C1 segment of cervical spinal cord (tissue), 14 donors: Measurements from ENCODE around the gene CACNA1H.

ENCODE experiments used
- DNase-seq, 14 donors: peaks; one replicate each; lab custom pipeline; 2025; lab: John Stamatoyannopoulos, UW

The CACNA1H gene

DNA sequence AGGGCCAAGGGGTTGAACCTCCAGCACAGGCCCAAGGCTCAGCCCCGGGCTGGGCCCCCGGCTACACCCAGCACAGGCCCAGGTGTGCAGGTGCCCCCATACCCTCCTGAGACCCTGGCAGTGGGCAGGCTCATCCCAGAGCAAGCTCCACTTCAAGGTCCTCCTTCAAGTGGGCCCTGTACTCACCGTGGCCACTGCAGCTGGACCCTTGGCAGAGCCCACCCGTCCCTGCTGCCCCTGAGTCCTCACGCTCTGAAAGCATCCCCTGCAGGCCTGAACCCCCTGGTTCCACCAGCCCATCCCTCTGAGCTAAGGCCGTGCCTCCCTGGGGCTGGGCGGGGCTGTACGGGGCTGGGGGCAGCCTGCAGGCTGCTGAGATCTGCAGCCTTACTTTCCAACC lies 11.2 kb upstream of the CACNA1H start:
- DNase-seq = no peak

DNA sequence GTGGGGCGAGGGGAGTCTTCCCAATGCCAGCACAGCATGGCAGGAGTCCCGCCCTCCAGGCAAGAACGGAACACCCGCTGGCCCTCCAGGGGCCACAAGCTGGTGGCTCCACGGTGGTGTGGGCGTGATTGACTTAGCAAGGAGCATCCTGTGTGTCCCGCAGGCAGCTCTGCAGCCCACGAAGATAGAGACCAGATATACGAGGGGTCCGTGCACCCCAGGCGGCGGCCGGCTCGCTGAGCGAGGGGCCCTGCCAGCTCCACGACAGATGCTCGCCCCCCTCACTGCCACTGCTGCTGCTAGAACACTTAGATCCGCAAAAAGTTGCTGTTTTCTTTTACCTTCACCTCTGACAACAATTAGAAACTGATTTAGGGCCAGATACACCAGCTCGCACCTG lies 10.0 kb upstream of the CACNA1H start:
- DNase-seq = no peak

DNA sequence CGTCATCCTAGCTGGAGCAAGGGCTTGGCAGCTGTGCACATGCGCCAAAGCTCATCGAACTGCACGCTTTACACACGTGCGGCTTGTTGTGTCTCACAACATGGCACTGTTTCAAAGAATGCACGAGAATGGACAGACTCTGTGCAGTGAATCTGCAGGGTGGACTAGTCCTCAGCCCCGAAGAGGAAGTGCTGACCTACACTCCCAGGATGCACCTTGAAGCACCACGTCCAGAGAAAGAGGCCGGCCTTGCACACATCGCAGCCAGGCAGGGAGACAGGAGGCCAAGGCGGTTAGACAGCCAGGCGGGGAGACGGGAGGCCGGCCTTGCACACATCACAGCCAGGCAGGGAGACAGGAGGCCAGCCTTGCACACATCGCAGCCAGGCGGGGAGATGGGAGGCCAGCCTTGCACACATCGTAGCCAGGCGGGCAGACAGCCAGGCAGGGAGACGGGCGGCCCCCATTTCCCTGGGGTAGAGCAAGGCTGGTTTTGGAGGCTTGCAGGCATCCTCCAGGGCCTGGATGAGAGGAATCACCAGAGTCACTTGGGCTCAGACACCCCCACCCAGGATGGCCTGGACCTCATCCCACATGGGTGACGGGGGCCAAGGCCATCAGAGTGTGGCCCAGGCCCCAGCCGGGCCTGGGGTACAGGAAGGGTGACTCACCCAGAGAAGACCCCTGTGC lies 9.0 kb upstream of the CACNA1H start:
- no peak for DNase-seq

DNA sequence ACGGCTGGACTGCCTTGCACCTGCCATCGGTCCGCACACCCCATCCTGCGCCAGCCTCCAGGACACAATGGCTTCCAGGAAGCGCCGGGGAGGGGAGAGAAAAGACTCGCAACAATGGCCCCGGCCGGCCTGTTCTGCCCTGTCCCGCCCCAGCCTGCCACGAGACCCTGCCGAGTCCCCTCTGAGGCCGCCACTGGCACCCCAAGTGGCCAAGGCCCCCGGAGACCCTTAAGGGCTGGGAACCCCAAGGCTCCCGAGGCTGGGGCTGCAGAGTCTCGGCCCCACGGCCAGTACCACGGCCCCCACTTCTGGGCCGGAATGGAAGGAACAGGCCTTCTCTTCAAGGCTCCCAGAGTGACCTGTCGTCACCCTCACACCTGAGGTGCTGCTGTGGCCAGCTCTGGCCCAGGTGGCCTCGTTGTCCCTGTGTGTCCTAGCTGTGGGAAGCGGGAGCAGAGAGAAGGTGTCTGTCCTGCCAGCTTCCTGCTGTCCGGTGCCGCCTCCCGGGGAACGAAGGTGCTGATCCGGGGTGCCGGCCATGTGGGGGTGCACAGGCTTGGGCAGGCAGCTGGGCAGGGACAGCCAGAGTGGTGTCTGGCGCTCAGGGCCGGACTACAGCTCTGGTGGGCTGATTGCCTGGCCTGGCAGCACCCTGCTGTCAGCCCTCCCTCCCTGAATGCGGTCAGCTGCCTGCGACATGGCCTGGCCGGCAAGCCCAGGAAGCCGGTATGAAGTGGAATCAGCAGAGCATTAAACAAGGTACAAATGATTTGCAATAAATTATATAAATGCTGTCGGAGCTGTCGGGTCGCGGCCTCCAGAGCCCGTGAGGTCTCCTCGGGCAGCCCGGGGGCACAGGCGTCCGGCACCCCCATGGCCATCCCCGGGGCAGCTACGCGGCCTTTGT lies 8.2 kb upstream of the CACNA1H start:
- DNase-seq = peak in 2 of 14 donors; percentile 15 to 21

DNA sequence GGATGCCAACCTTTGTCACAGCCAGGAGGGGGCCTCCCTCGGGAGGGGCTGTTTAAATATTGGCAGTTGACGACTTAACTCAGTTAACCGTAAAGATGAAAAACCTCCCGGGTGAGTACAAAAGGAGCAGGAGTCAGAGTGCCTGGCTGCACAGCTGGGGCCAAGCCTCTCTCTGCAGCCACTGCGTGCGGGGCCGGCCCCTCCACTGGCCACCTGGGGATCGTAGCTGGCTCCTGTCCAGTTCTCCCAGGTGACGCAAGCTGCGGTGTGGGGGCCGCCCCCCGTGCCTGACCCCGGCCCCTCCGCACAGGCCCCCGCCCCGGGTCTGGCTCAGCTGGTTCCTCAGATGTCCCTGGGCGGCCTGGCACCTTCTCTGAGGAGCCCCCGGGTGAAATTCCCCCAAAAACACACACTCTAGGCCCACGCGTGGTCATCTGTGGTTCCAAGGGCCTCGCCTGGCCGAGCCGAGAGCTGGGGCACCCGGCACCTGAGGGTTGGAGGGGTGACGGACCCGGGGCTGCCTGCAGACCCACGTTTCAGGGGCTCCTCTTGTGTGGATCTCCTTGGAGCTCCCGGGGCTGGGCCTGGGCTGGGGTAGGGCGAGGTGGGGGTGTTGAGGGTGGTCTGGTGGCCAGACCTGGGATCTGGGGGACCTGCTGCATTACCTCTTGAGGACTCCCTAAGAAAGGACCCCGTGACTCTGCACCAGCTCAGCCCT lies 7.4 kb upstream of the CACNA1H start:
- no peak for DNase-seq

DNA sequence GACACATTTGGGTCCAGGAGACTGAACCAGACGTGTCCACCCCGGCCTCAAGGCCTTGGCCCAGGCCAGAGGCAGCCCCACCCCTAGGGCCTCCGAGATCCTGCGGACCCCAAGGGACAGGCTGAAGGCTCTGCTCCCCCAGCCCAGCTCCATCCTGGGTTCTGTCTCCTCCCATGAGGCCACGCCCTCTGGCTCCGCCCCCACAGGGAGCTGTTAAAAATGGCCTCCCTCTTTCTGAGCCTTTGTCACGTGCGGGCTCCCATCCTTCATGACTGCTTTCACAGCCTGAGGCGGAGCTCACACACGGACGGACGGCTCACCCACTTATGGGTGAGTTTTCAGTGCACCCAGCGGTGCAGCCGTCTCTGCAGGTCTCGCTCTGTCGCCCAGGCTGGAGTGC lies 6.5 kb upstream of the CACNA1H start:
- DNase-seq = no peak

DNA sequence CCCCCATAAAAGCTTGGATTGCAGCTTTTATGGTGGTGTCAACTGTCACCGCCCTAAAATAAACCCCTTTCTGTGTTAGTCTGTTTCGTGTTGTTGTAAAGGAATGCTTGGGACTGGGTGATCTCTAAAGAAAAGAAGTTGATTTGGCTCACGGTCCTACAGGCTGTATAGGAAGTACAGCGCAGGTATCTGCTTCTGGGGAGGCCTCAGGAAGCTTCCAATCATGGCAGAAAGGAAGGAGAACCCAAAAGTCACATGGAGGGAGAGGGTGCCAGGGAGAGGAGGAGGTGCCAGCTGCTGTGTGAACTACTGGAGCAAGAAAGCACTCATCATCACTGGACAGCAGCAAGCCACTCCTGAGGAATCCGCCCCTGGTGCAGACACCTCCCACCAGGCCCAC lies 5.9 kb upstream of the CACNA1H start:
- DNase-seq = no peak

DNA sequence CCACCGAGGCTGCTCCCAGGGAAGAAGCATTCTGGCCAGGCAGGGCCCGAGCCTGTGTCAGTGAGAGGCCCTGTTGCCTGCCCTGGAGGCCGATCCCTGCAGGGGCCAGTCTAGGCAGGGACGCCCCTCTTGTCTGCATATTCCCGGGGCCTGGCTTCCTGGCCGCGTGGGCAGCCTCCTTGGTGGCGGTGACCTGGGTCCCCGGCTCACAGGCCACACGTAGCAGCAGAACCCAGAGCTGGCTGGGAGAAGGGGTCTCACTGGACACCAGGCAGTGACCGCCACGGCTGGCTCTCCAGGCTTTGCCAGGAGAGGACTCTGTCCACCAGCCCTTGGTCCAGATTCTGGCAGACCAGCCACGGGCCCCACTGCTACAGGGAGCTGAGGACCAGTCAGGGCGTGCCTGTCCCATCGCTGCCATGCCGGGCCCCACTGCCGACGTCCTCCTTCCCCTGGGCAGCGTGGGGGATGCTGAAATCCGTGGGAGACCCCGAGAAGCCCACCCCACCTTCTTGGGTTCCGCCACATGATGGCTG lies 3.7 kb upstream of the CACNA1H start:
- DNase-seq = no peak

DNA sequence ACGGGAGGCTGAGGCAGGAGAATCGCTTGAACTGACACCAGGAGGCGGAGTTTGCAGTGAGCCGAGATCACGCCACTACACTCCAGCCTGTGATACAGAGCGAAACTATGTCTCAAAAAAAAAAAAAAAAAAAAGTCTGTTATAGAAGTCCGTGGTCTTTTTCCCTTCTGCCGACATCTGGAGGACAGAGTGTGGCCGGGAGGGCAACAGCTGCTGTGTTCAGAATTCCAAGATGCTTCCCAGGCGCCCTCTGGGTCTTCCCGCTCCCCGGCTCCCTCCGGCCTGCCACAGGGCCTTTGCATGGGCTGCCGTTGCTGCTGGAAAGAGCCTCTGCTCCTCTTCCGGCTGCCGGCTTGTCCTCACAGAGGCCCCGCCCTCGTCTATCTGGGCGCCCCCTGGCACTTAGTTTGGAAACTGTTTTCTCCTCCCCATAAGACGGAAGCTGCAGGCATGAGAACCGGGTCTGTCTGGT lies 2.4 kb upstream of the CACNA1H start:
- no peak for DNase-seq

DNA sequence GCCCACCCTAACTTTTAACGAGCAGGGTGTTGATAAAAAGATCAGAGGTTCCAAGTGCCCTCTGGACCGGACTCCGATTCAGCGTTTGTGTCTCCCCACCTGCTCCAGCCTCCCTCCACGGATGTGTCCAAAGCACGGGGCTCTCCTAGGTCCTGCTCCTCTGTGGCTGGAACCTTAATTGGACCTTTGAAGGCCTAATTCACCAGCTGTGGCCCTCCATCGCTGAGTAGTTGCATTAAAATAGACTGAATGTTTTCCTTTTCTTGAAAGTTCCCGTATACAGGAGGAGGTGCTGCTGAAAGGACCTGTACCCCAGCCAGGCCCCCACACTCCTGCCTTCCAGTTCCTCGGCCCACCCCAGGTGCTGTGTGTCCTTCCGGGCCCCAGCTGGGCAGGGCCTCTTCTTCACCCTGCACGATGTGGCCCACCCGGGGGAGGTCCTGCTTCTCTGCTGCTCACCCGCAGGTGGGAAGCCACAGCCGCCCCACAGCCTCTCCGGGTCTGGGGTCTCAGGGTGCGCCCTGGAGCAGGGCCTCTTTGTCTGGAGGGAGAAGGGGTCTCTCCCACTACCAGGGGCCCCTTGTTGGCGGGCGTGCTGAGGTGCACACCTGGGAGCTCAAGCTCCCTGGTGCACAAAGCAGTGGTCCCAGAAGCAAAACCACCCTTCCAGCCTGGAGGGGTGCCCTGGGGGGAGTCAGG lies 1.3 kb upstream of the CACNA1H start:
- DNase-seq = no peak

DNA sequence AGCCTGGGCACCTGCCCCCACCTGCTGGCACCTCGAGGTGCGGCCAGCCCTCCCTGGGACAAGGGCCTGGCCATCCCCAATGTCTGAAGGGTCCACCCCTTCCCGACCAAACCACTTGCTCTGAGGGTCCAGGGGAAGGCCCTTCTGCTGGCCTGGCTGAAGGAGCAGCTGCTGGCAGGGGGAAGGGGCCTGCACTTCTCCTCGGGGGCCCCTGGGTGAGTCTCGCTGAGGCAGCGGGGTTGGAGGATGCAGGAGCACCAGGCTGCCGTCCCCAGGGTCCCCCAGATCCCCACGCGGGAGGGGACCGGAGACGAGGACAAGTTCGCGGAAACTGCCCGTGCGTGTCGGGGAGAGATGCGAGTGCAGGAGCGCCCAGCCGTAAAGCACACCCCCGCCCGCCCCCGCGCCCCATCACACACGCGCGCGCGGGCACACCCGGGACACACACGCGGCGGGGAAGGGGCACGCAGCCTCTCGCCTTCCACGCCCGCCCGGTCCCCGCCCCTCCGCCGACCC lies 725 bp upstream of the CACNA1H start:
- no peak for DNase-seq

DNA sequence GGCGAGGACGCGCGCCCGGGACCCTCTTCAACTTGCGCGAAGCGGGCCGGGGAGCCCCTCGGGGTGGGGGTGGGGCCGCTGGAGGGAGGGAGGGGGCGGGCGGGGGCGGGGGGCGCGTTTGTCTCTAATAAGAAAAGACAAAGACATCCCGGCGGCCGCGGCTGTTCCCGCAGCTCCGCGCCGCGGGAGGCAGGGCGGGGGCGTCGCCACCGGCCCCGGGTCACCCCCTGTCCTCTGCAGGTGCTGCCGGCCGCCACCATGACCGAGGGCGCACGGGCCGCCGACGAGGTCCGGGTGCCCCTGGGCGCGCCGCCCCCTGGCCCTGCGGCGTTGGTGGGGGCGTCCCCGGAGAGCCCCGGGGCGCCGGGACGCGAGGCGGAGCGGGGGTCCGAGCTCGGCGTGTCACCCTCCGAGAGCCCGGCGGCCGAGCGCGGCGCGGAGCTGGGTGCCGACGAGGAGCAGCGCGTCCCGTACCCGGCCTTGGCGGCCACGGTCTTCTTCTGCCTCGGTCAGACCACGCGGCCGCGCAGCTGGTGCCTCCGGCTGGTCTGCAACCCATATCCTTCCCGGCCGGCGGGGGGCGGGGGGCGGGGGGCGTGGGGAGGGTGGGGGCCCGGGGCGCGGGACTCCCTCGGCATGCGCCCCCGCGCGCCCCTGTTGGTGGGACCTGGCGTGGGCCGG lies 714 bp downstream of the CACNA1H start:
- no peak for DNase-seq

DNA sequence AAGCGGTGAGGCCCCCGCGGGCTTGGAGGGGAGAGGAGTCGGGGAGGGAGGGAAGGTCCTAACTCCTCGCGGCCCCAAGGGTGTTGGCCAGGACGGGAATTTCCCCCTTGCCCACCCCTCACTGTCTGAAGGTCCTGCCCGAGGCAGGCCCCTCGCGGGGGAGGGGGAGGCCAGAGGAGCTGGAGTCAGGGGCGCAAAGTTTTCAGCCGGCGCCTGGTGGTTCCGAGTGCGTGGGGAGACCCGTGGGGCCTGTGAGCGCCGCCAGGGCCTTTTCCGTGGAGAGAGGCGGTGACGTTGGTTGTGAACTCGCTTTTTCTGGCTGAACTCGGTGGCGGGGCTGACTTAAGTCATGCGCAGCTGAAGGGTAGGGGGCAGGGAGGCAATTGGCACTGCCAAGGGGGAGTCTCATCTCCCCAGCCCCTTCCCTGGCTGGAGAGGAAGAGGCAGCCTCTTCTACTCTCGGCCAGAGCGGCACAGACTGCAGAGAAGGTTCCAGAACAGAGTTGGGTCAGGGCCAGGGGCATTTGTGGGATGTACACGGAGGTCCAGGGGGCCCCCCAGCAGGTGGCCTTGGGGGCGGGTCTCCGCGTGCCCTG lies 1.5 kb downstream of the CACNA1H start:
- no peak for DNase-seq

DNA sequence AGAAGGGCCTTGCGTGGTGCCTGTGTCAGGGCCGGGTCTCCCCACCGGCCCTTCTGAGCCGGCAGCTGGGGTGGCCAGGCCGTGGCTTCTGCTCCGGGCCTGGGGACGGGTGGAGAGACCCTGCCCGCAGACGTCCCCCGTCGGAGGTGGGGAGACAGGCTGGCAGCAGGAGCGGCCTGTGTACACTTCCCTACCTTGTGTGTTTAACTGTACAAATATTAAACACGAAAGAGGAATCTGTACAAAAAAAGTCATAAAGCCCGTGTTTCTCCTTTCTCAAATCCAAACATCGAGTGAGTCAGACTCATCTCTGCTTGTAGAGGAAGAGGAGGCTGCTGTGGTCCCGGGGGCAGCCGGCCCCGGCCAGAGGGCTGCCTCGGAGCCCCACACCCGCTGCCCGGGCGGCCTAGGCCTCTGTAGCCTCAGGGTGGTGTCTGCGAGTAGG lies 2.0 kb downstream of the CACNA1H start:
- DNase-seq = no peak

DNA sequence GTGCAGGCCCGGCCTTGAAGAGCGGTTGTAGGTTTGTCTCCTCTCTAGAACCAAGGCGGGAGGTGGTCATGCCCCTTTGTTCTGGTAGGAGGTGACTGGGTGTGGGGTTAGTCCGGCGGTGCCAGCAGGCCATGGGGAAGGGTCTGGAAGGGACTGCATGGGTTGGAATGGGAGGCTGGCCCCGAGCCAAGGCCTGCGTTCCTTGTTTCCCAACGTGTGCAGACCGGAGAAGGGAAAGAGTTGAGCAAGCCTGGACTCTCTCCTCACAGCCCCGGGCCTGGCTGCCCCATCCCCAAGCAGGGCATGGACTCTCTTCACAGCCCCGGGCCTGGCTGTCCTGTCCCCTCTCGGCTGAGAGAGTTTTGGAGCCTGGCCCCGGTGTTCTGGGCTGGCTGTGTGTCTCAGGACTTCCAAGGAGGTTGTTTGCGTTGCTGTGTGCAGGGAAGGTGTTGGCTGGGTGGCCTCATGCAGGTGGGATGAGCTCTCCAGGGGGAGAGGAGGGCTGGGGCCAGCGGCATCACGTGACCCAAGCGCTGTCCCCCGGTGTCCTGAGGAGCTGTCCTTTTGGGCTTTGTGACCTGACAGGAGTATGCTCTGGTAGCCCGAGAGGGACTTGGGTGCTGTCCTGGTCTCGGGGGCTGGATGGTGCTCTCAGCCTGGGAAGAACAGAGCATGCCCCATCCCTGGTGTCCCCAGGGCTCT lies 2.6 kb downstream of the CACNA1H start:
- no peak for DNase-seq

DNA sequence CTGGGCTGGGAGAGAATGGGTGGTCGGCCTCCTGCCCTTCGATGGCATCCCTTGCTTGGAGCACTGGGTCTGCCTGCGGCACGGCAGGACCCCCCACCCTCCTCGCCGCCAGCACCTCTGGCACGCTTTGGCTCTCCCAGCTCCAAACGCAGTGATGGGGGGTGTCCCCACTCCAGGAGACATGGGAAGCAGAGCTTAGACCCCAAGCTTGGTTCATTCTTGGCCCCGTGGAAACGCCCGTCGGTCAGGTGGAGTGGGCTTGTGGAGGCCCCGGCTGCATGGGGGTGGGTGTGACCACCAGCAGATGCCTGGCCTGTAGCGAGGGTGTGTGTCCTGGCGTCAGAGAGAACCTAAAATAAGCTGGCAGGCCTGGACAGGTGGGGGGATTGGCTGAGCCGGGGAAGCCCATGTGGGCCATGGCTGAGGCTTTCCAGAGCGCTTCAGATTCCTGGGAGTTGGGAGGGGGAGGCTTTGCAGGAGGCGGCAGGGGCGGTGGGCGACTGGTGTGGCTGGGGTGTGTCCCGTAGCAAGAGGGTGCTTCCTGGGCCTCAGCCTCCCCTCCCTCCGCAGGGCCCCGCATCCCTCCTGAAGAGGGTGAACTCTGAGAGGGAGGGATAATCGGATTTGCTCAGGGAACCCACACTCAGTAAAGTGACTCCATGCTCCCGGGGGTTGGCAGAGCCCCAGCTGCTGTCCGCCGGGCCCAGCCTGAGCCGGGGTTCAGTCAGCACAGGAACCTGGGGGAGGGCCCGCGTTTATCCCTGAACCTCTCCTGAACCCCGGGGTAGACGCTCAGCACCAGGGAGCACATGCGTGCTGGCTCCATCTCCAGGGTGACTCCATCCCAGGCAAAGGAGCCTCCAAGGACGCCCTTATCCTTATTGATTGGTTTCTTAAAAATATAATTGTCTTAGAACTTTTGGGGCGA lies 3.4 kb downstream of the CACNA1H start:
- DNase-seq = no peak

DNA sequence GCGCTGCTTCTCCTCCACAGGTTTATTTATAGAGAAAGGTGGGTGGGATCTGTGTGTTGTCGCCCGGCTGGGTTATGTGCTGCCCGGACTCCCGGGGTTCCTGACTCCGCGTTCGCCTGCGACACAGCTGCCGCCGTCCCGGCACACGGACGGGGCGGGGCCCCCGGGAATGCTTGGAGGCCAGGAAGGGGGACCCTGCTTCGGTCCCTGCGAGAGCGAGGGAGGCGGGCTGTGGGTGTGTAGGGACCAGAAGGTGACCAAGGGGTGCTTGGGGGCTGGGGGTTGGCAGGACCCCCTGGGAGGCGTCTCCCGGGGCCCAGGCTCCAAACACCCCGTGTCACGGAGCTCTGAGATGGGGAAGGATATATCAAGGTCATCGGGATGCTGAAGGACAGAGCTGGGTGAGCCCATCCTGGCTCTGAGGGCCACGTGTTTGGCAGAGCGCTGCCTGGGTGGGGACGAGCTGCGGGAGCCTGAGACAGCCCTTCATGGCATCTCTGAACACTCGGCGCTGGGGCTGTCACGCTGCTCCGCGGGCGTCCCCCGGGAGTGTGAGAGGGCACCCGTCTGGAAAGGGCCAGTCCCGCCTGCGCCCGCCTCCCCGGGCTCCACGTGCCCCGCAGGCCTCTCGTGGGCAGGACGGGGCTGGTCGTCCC lies 4.2 kb downstream of the CACNA1H start:
- no peak for DNase-seq
